Body of pancreas (tissue), 4 donors: ENCODE results near the gene CD40.

Experiments used
- POLR2A ChIP-seq, 3 donors: fragments of 450-650 bp; IDR thresholded peaks; one replicate each; pipeline ENCODE4 v1.6.1; 2016; ENCODE audit warnings: antibody characterized with exemption in 3 of 3, mild to moderate bottlenecking in 2 of 3
- TF ChIP-seq, protein P1 (sequence below), 7 experiments: fragments of 450-650 bp in 4 of 7; fragments of 200-600 bp in 3 of 7; sonication (generic) in 3 of 7; IDR thresholded peaks; one replicate each; pipeline ENCODE4 v1.5.1; 2016 to 2019; ENCODE audit warnings: antibody characterized with exemption in 7 of 7

GRCh38 chr20:46073443-46073842 is 44.7 kb upstream of the CD40 start:
- TF ChIP-seq, protein P1, sequence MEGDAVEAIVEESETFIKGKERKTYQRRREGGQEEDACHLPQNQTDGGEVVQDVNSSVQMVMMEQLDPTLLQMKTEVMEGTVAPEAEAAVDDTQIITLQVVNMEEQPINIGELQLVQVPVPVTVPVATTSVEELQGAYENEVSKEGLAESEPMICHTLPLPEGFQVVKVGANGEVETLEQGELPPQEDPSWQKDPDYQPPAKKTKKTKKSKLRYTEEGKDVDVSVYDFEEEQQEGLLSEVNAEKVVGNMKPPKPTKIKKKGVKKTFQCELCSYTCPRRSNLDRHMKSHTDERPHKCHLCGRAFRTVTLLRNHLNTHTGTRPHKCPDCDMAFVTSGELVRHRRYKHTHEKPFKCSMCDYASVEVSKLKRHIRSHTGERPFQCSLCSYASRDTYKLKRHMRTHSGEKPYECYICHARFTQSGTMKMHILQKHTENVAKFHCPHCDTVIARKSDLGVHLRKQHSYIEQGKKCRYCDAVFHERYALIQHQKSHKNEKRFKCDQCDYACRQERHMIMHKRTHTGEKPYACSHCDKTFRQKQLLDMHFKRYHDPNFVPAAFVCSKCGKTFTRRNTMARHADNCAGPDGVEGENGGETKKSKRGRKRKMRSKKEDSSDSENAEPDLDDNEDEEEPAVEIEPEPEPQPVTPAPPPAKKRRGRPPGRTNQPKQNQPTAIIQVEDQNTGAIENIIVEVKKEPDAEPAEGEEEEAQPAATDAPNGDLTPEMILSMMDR (IDR thresholded peaks at IDR 0.05) = no peak
- no peak for TF ChIP-seq POLR2A (IDR thresholded peaks at IDR 0.05)
